A673 (cell line): ENCODE results near the gene EYS.

Experiments used
- CTCF ChIP-seq: fragments of 300-800, 200-600 bp; sonication (generic); conservative IDR thresholded peaks from 2 replicates; pipeline ENCODE4 v1.5.1; 2017; ENCODE audit warnings: low read depth, mild to moderate bottlenecking, antibody characterized with exemption, low read length, moderate library complexity, mixed read lengths
- EZH2 ChIP-seq: fragments of 200-600 bp; sonication (generic); IDR thresholded peaks from 2 replicates; pipeline ENCODE4 v1.6.1; 2017; ENCODE audit warnings: borderline replicate concordance, low read depth, mild to moderate bottlenecking, mixed read lengths, antibody characterized with exemption, low read length; ENCODE audit not compliant: poor library complexity, severe bottlenecking

- TF ChIP-seq CTCF (no peak), EZH2 (no peak)
Measured at GRCh38 chr6:65633501-65633900, 73.5 kb downstream of the EYS start.
